ENCODE measurements around the gene NET1. TPM values are rescaled to one million over a fixed set of nuclear protein-coding genes. Genes with fewer than 3 reads are reported as not detected.
"Not testable (repeated sequence)": the region's sequence is repeated elsewhere in the genome, so short reads cannot be mapped to it uniquely, and the experiment has no call there.

NET1 gene
- 84.6 and 88.9 TPM in 2 replicates for total RNA-seq (2014; rRNA removed; shearing (Covaris generic))

- peak; percentile 89 for DNase-seq (ENCODE audit: low read depth)
These were observed at the start of gene NET1 for GRCh38 chr10:5412277-5412941. Gene NET1 (plus strand): TSS chr10:5412557. CDS start chr10:5412693, 136 bp downstream.

GRCh38 chr10:5362873-5363272, 49.5 kb upstream of the NET1 start:
- DNase-seq (ENCODE audit: low read depth), result no peak

- no peak for DNase-seq (ENCODE audit: low read depth)
These were observed 48.0 kb upstream of the NET1 start for GRCh38 chr10:5364374-5364773.

GRCh38 chr10:5364890-5365338, 47.4 kb upstream of the NET1 start, which contains the start of gene UCN3:
Gene UCN3 (plus strand): TSS chr10:5364966. CDS start chr10:5373721, 8,755 bp downstream.
- DNase-seq (ENCODE audit: low read depth), result no peak

GRCh38 chr10:5365928-5366327, 46.4 kb upstream of the NET1 start:
- no peak for DNase-seq (ENCODE audit: low read depth)

- DNase-seq (ENCODE audit: low read depth), result no peak
These were observed 42.8 kb upstream of the NET1 start for GRCh38 chr10:5369362-5370158.

GRCh38 chr10:5370493-5371352, 41.6 kb upstream of the NET1 start:
- DNase-seq (ENCODE audit: low read depth), result no peak

GRCh38 chr10:5373307-5373706, 39.0 kb upstream of the NET1 start:
- no peak for DNase-seq (ENCODE audit: low read depth)

GRCh38 chr10:5373891-5374611, 38.3 kb upstream of the NET1 start:
- DNase-seq (ENCODE audit: low read depth), result no peak

GRCh38 chr10:5376450-5376849, 35.9 kb upstream of the NET1 start:
- DNase-seq (ENCODE audit: low read depth), result no peak

- DNase-seq (ENCODE audit: low read depth), result not testable (repeated sequence)
These were observed 33.2 kb upstream of the NET1 start for GRCh38 chr10:5379202-5379601.

GRCh38 chr10:5380395-5380794, 32.0 kb upstream of the NET1 start:
- not testable (repeated sequence) for DNase-seq (ENCODE audit: low read depth)

GRCh38 chr10:5381187-5381586, 31.2 kb upstream of the NET1 start:
- no peak for DNase-seq (ENCODE audit: low read depth)

- no peak for DNase-seq (ENCODE audit: low read depth)
These were observed 27.1 kb upstream of the NET1 start for GRCh38 chr10:5385224-5385623.

- DNase-seq (ENCODE audit: low read depth), result no peak
These were observed 25.2 kb upstream of the NET1 start for GRCh38 chr10:5387169-5387568.

- no peak for DNase-seq (ENCODE audit: low read depth)
These were observed 21.7 kb upstream of the NET1 start for GRCh38 chr10:5390607-5391205.

GRCh38 chr10:5391790-5392189, 20.6 kb upstream of the NET1 start:
- no peak for DNase-seq (ENCODE audit: low read depth)

GRCh38 chr10:5393529-5393928, 18.8 kb upstream of the NET1 start:
- DNase-seq (ENCODE audit: low read depth), result no peak

GRCh38 chr10:5395168-5395567, 17.2 kb upstream of the NET1 start:
- DNase-seq (ENCODE audit: low read depth), result no peak

GRCh38 chr10:5396556-5397300, 15.6 kb upstream of the NET1 start:
- no peak for DNase-seq (ENCODE audit: low read depth)

All from Daoy (cell line).